H9 (cell line): ENCODE results near the gene FBXO38. TPM values are rescaled to one million over a fixed set of nuclear protein-coding genes. Genes with fewer than 3 reads are reported as not detected.

Experiments used
- DNase-seq: peaks from one replicate; pipeline ENCODE4 v3.0.0-alpha.2; 2017
- H2AFZ ChIP-seq: one replicate; pipeline ENCODE4 v1.6.1; 2013; ENCODE audit warnings: mild to moderate bottlenecking, low read length, control low read depth, moderate library complexity
- H2AK5ac ChIP-seq: 2 replicates; pipeline ENCODE4 v1.6.1; 2013; ENCODE audit warnings: low read length, control low read depth, mixed read lengths; ENCODE audit not compliant: insufficient read length
- H2BK120ac ChIP-seq: one replicate; pipeline ENCODE4 v1.6.1; 2013; ENCODE audit warnings: low read depth, mild to moderate bottlenecking, low read length, control low read depth, inconsistent platforms; ENCODE audit not compliant: poor library complexity, severe bottlenecking
- H2BK12ac ChIP-seq: 2 replicates; pipeline ENCODE4 v1.6.1; 2013; ENCODE audit warnings: low read length, control low read depth, mixed read lengths, low read depth; ENCODE audit not compliant: insufficient read length
- H2BK15ac ChIP-seq: 2 replicates; pipeline ENCODE4 v1.6.1; 2013; ENCODE audit warnings: low read depth, low read length, control low read depth
- H2BK20ac ChIP-seq: one replicate; pipeline ENCODE4 v1.6.1; 2013; ENCODE audit warnings: low read depth, mild to moderate bottlenecking, low read length, control low read depth, inconsistent platforms; ENCODE audit not compliant: poor library complexity, severe bottlenecking
- H2BK5ac ChIP-seq: 2 replicates; pipeline ENCODE4 v1.6.1; 2013; ENCODE audit warnings: low read length, control low read depth, mixed read lengths; ENCODE audit not compliant: insufficient read length
- H3K14ac ChIP-seq: 2 replicates; pipeline ENCODE4 v1.6.1; 2013; ENCODE audit warnings: low read length, control low read depth; ENCODE audit not compliant: insufficient read depth
- H3K18ac ChIP-seq: 2 replicates; pipeline ENCODE4 v1.6.1; 2013; ENCODE audit warnings: low read depth, mild to moderate bottlenecking, mixed read lengths, low read length, control low read depth; ENCODE audit not compliant: insufficient read length
- H3K23ac ChIP-seq: 2 replicates; pipeline ENCODE4 v1.6.1; 2013; ENCODE audit warnings: low read length, control low read depth, mixed read lengths, low read depth; ENCODE audit not compliant: insufficient read length
- H3K23me2 ChIP-seq: 2 replicates; pipeline ENCODE4 v1.6.1; 2013; ENCODE audit warnings: low read depth, mild to moderate bottlenecking, mixed read lengths, low read length, control low read depth; ENCODE audit not compliant: insufficient read length, poor library complexity, severe bottlenecking
- H3K27ac ChIP-seq: 2 replicates; pipeline ENCODE4 v1.5.1; 2013; ENCODE audit warnings: low read length, control low read depth, mixed read lengths, low read depth; ENCODE audit not compliant: insufficient read length
- H3K27me3 ChIP-seq: 2 replicates; pipeline ENCODE4 v1.6.1; 2013; ENCODE audit warnings: low read length, control low read depth, inconsistent platforms; ENCODE audit not compliant: insufficient read depth
- H3K4ac ChIP-seq: 2 replicates; pipeline ENCODE4 v1.6.1; 2013; ENCODE audit warnings: low read depth, mild to moderate bottlenecking, control low read depth, inconsistent platforms, low read length, moderate library complexity
- H3K4me1 ChIP-seq: 2 replicates; pipeline ENCODE4 v1.6.1; 2013; ENCODE audit warnings: low read length, control low read depth, inconsistent platforms; ENCODE audit not compliant: insufficient read depth
- H3K4me2 ChIP-seq: 2 replicates; pipeline ENCODE4 v1.6.1; 2013; ENCODE audit warnings: low read length, control low read depth, mixed read lengths; ENCODE audit not compliant: insufficient read length, insufficient read depth
- H3K56ac ChIP-seq: 2 replicates; pipeline ENCODE4 v1.6.1; 2013; ENCODE audit warnings: low read depth, mild to moderate bottlenecking, mixed read lengths, low read length, control low read depth; ENCODE audit not compliant: insufficient read length
- H3K79me1 ChIP-seq: 2 replicates; pipeline ENCODE4 v1.6.1; 2013; ENCODE audit warnings: low read depth, mild to moderate bottlenecking, moderate library complexity, low read length, control low read depth, inconsistent platforms; ENCODE audit not compliant: insufficient read depth, poor library complexity, severe bottlenecking
- H3K79me2 ChIP-seq: 2 replicates; pipeline ENCODE4 v1.6.1; 2013; ENCODE audit warnings: low read length, control low read depth, inconsistent platforms; ENCODE audit not compliant: insufficient read depth
- H3K9ac ChIP-seq: 2 replicates; pipeline ENCODE4 v1.6.1; 2013; ENCODE audit warnings: low read length, control low read depth, mixed read lengths; ENCODE audit not compliant: insufficient read length; ENCODE audit errors: extremely low read depth
- H3K9me3 ChIP-seq: one replicate; pipeline ENCODE4 v1.6.1; 2013; ENCODE audit warnings: low read depth, low read length, inconsistent platforms; ENCODE audit not compliant: control insufficient read depth
- H3T11ph ChIP-seq: one replicate; pipeline ENCODE4 v1.6.1; 2013; ENCODE audit warnings: mild to moderate bottlenecking, low read length, control low read depth, inconsistent platforms
- H4K20me1 ChIP-seq: one replicate; pipeline ENCODE4 v1.6.1; 2013; ENCODE audit not compliant: control insufficient read depth, insufficient read length, insufficient read depth
- H4K5ac ChIP-seq: 2 replicates; pipeline ENCODE4 v1.6.1; 2013; ENCODE audit warnings: low read depth, mild to moderate bottlenecking, mixed read lengths, low read length, control low read depth; ENCODE audit not compliant: insufficient read length
- H4K8ac ChIP-seq: replicated peaks from 2 replicates; pipeline ENCODE4 v1.6.1; 2013; ENCODE audit warnings: low read length, control low read depth, mixed read lengths, low read depth; ENCODE audit not compliant: insufficient read length
- H4K91ac ChIP-seq: 2 replicates; pipeline ENCODE4 v1.6.1; 2013; ENCODE audit warnings: low read depth, mild to moderate bottlenecking, moderate library complexity, mixed read lengths, low read length, control low read depth; ENCODE audit not compliant: insufficient read length
- H3K27ac Mint-ChIP-seq, 3 experiments: 2 replicates in 2 of 3; 3 replicates in 1 of 3; pipeline ENCODE4 v1.8.0; 2020 to 2021; ENCODE audit warnings: mixed read lengths in 3 of 3, mild to moderate bottlenecking in 1 of 3, moderate library complexity in 1 of 3
- H3K27me3 Mint-ChIP-seq: 2 replicates; pipeline ENCODE4 v1.8.0; 2021; ENCODE audit warnings: low read depth, mild to moderate bottlenecking, moderate library complexity, mixed read lengths
- H3K36me3 Mint-ChIP-seq, 3 experiments: 2 replicates in 2 of 3; 3 replicates in 1 of 3; pipeline ENCODE4 v1.8.0; 2020 to 2021; ENCODE audit warnings: low read depth in 3 of 3, mixed read lengths in 3 of 3; ENCODE audit not compliant: insufficient read depth in 1 of 3
- H3K4me1 Mint-ChIP-seq, 2 experiments: 2 replicates each; pipeline ENCODE4 v1.8.0; 2020; ENCODE audit warnings: mixed read lengths in 2 of 2
- H3K4me3 Mint-ChIP-seq, 2 experiments: 2 replicates in 1 of 2; 3 replicates in 1 of 2; pipeline ENCODE4 v1.8.0; 2020 to 2021; ENCODE audit warnings: mild to moderate bottlenecking in 2 of 2, mixed read lengths in 2 of 2, moderate library complexity in 1 of 2
- H3K9me3 Mint-ChIP-seq, 2 experiments: 2 replicates in 1 of 2; 3 replicates in 1 of 2; pipeline ENCODE4 v1.8.0; 2020; ENCODE audit warnings: mild to moderate bottlenecking in 2 of 2, mixed read lengths in 2 of 2, moderate library complexity in 1 of 2
- CTCF ChIP-seq: fragments of 200-600 bp; sonication (generic); conservative IDR thresholded peaks from 3 replicates; pipeline ENCODE4 v1.8.0; 2021; ENCODE audit warnings: antibody characterized with exemption, mild to moderate bottlenecking
- total RNA-seq: library from RNA; stranded (reverse); gene quantifications from 2 replicates; pipeline ENCODE4 v1.2.1, GENCODE V29; 2021

Gene FBXO38
- total RNA-seq, 1 experiment from 2014 or later, result 34.6 TPM

- Histone ChIP-seq H3K56ac (no peak overlapping the region), H3K79me1 (no peaks in the 10 kb centered on the region), H4K91ac (no peak overlapping the region), H3K4me2 (no peak overlapping the region), H2BK12ac (no peak overlapping the region), H4K20me1 (no peaks in the 10 kb centered on the region), H3K23ac (no peak overlapping the region), H3K27ac (no peak overlapping the region), H3K18ac (no peak overlapping the region), H3K9me3 (no peaks in the 10 kb centered on the region), H2BK15ac (no peak overlapping the region), H2BK5ac (no peak overlapping the region), H3K23me2 (no peaks in the 10 kb centered on the region), H2BK120ac (no peak overlapping the region), H4K5ac (no peak overlapping the region), H2BK20ac (no peak overlapping the region), H3K14ac (no peak overlapping the region), H3K9ac (no peak overlapping the region), H4K8ac (no peak overlapping the region), H3K4ac (no peak overlapping the region), H3K27me3 (no peaks in the 10 kb centered on the region), H3K4me1 (no peaks in the 10 kb centered on the region), H3K79me2 (no peaks in the 10 kb centered on the region), H2AFZ (no peak overlapping the region), H2AK5ac (no peak overlapping the region), H3T11ph (no peak overlapping the region)
- TF ChIP-seq CTCF, result no peak
- no peak for DNase-seq
- Mint-ChIP-seq H3K36me3 (peaks cover 0 to 9% (median 0%) of the 10 kb centered on the region in 3 experiments; a peak in 3 of 7 replicates), H3K27me3 (no peaks in the 10 kb centered on the region), H3K9me3 (peaks cover 6 to 11% of the 10 kb centered on the region in 2 experiments; a peak in 4 of 5 replicates), H3K4me3 (no peak overlapping the region), H3K27ac (peak overlapping the region in 1 of 3 experiments; percentile 5; a peak in 1 of 7 replicates), H3K4me1 (peaks cover 15 to 21% of the 10 kb centered on the region in 2 experiments)
These were observed 10.9 kb upstream of the FBXO38 start for GRCh38 chr5:148372893-148373292.
